ENCODE measurements around the gene SLC13A3. TPM values are rescaled to one million over a fixed set of nuclear protein-coding genes. Genes with fewer than 3 reads are reported as not detected.
A peak's percentile ranks its signal among the peaks of the same experiment; 100 is the strongest.

Gene SLC13A3, protein sequence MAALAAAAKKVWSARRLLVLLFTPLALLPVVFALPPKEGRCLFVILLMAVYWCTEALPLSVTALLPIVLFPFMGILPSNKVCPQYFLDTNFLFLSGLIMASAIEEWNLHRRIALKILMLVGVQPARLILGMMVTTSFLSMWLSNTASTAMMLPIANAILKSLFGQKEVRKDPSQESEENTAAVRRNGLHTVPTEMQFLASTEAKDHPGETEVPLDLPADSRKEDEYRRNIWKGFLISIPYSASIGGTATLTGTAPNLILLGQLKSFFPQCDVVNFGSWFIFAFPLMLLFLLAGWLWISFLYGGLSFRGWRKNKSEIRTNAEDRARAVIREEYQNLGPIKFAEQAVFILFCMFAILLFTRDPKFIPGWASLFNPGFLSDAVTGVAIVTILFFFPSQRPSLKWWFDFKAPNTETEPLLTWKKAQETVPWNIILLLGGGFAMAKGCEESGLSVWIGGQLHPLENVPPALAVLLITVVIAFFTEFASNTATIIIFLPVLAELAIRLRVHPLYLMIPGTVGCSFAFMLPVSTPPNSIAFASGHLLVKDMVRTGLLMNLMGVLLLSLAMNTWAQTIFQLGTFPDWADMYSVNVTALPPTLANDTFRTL
- total RNA-seq (2021) (1.3 and 1.4 TPM in 2 replicates), Bru-seq, nascent RNA (percentile 42 among the genes with signal in this experiment), BruChase-seq, experiment 1, labeled RNA remaining after a 2-hour chase (percentile 46 among the genes with signal in this experiment), BruChase-seq, experiment 2, labeled RNA remaining after a 6-hour chase (percentile 46 among the genes with signal in this experiment)
- long read RNA-seq, result 0 reads

DNA sequence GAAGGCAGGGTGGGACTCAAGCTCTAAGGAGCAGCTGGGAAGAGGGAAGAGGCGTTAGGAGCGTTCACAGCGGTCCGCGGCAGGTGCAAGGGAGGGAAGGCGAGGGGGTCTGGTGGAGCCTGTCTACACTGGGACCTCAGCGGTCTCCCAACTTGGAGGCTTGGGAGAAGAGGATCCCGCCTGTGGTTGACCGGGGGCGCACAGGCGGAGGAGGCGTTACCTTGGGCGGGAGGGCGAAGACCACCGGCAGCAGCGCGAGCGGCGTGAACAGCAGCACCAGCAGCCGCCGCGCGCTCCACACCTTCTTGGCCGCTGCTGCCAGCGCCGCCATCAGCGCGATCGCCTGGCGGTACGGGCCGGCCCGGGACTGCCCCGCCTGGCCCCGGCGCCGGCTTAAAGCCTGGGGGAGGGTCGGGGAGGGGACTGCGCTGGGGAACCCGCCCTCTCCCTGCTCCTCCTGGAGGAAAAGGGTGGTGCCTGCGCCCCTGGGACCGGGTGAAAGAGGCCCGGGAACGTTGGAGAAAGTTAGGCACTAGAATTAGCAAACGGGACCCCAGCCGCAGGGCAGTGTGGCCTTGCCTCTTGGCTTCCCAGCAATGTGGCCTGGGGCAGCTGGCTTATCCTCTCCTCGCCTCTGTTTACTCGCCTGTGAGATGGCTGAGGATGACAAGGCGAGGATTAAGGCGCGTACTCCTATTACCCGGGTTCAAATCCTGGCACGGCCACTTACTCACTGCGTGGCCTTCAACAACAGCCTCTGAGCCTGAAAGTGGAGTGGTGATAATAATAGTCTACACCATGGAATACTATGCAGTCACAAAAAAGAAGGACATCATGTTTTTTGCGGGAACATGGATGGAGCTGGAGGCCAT, at the start of gene SLC13A3:
SLC13A3 (minus strand) TSS at position 369 of the 872 bp plus-strand sequence; CDS start at position 331, 38 bp downstream.
- intact Hi-C loops (cut with micrococcal nuclease; ENCODE audit: unreplicated experiment), result no loop called here
- no TSS peak for BruUV-seq (replicated peaks)
- no peak within 1 kb of the TSS for H3K4me3 ChIP-seq (ENCODE audit: low read depth, low read length, poor library complexity, severe bottlenecking)
- no peak for DNase-seq (ENCODE audit: low spot score)
- no peaks in the 10 kb centered on the region for H3K36me3 ChIP-seq (ENCODE audit: insufficient read depth, low read length, poor library complexity, severe bottlenecking)
- no peaks in the 10 kb centered on the region for H3K9me3 ChIP-seq (ENCODE audit: low read depth, low read length, poor library complexity, severe bottlenecking)
- POLR2A ChIA-PET (ENCODE audit: low non-redundant PET), result no interaction called here
- TF ChIP-seq EZH2 (IDR thresholded peaks at IDR 0.05; ENCODE audit: borderline replicate concordance, low read depth, low read length, poor library complexity, severe bottlenecking), result no peak
- TF ChIP-seq, protein P1, sequence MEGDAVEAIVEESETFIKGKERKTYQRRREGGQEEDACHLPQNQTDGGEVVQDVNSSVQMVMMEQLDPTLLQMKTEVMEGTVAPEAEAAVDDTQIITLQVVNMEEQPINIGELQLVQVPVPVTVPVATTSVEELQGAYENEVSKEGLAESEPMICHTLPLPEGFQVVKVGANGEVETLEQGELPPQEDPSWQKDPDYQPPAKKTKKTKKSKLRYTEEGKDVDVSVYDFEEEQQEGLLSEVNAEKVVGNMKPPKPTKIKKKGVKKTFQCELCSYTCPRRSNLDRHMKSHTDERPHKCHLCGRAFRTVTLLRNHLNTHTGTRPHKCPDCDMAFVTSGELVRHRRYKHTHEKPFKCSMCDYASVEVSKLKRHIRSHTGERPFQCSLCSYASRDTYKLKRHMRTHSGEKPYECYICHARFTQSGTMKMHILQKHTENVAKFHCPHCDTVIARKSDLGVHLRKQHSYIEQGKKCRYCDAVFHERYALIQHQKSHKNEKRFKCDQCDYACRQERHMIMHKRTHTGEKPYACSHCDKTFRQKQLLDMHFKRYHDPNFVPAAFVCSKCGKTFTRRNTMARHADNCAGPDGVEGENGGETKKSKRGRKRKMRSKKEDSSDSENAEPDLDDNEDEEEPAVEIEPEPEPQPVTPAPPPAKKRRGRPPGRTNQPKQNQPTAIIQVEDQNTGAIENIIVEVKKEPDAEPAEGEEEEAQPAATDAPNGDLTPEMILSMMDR (conservative IDR thresholded peaks at IDR 0.05; ENCODE audit: low read depth, low read length), result no peak
- no peaks in the 10 kb centered on the region for H3K4me1 ChIP-seq (ENCODE audit: insufficient read depth, low read length, poor library complexity, severe bottlenecking)
- H3K27ac ChIP-seq (ENCODE audit: low read depth, low read length, poor library complexity, severe bottlenecking), result no peak within 1 kb of the TSS
- peaks cover 44% of the 10 kb centered on the region for H3K27me3 ChIP-seq (replicated peaks; ENCODE audit: insufficient read depth, low read depth, low read length, poor library complexity)
- CTCF ChIA-PET, result no interaction called here

DNA sequence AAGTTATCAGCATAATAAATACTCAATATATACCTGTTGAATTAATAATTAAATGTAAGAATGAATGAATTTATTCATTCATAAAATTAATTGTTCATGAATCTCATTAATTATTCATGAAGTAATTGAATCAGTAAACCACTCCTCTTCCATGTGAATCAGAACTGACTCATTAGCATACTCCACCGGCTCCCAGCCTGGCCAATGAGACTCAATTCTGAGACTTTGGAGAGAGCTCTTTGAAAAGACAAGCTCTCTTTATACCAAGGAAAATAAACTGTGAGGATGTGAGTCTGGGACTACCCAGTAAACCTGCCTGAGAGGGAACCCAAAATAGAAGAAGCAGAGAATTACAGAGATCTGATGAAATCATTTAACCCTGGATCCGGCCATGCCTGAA, 49.8 kb upstream of the SLC13A3 start:
- no peak for DNase-seq (ENCODE audit: low spot score)
- H3K9me3 ChIP-seq (ENCODE audit: low read depth, low read length, poor library complexity, severe bottlenecking), result no peaks in the 10 kb centered on the region
- POLR2A ChIA-PET (ENCODE audit: low non-redundant PET), result no interaction called here
- TF ChIP-seq, protein P1 (conservative IDR thresholded peaks at IDR 0.05; ENCODE audit: low read depth, low read length), result no peak
- TF ChIP-seq EZH2 (IDR thresholded peaks at IDR 0.05; ENCODE audit: borderline replicate concordance, low read depth, low read length, poor library complexity, severe bottlenecking), result no peak
- H3K36me3 ChIP-seq (ENCODE audit: insufficient read depth, low read length, poor library complexity, severe bottlenecking), result no peaks in the 10 kb centered on the region
- no peaks in the 10 kb centered on the region for H3K4me1 ChIP-seq (ENCODE audit: insufficient read depth, low read length, poor library complexity, severe bottlenecking)
- CTCF ChIA-PET, result no interaction called here
- no peak overlapping the region for H3K27ac ChIP-seq (ENCODE audit: low read depth, low read length, poor library complexity, severe bottlenecking)
- no TSS peak for BruUV-seq (replicated peaks)
- H3K4me3 ChIP-seq (ENCODE audit: low read depth, low read length, poor library complexity, severe bottlenecking), result no peak overlapping the region
- H3K27me3 ChIP-seq (replicated peaks; ENCODE audit: insufficient read depth, low read depth, low read length, poor library complexity), result peaks cover 11% of the 10 kb centered on the region
- intact Hi-C loops (cut with micrococcal nuclease; ENCODE audit: unreplicated experiment), result no loop called here

DNA sequence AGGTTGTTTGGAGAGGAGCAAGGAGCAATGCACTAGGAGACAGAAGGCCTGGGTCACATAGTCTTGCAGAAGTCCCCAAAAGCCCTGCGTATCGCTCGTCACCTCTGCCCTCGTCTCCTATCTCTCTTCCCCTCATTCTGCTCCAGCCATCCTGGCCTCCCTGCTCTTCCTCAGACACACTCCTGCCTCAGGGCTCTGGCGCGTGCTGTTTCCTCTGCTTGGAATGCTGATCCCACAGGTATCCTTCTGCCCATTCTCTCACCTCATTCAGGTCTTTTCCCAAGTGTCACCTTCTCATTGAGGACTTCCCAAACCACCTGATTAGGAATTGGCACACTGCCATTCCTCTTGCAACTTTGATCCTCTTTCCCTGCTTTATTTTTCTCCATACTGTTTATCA, 49.2 kb upstream of the SLC13A3 start:
- TF ChIP-seq, protein P1 (conservative IDR thresholded peaks at IDR 0.05; ENCODE audit: low read depth, low read length), result no peak
- ChIA-PET POLR2A (ENCODE audit: low non-redundant PET) (no interaction called here), CTCF (no interaction called here)
- Histone ChIP-seq H3K9me3 (ENCODE audit: low read depth, low read length, poor library complexity, severe bottlenecking) (no peaks in the 10 kb centered on the region), H3K4me3 (ENCODE audit: low read depth, low read length, poor library complexity, severe bottlenecking) (no peak overlapping the region), H3K36me3 (ENCODE audit: insufficient read depth, low read length, poor library complexity, severe bottlenecking) (no peaks in the 10 kb centered on the region), H3K27ac (ENCODE audit: low read depth, low read length, poor library complexity, severe bottlenecking) (no peak overlapping the region), H3K4me1 (ENCODE audit: insufficient read depth, low read length, poor library complexity, severe bottlenecking) (no peaks in the 10 kb centered on the region), H3K27me3 (replicated peaks; ENCODE audit: insufficient read depth, low read depth, low read length, poor library complexity) (peaks cover 8% of the 10 kb centered on the region)
- DNase-seq (ENCODE audit: low spot score), result no peak
- no TSS peak for BruUV-seq (replicated peaks)
- intact Hi-C loops (cut with micrococcal nuclease; ENCODE audit: unreplicated experiment), result no loop called here
